ENCODE results near the gene PTPRJ.
A peak's percentile ranks its signal among the peaks of the same experiment; 100 is the strongest.

PTPRJ gene

DNA sequence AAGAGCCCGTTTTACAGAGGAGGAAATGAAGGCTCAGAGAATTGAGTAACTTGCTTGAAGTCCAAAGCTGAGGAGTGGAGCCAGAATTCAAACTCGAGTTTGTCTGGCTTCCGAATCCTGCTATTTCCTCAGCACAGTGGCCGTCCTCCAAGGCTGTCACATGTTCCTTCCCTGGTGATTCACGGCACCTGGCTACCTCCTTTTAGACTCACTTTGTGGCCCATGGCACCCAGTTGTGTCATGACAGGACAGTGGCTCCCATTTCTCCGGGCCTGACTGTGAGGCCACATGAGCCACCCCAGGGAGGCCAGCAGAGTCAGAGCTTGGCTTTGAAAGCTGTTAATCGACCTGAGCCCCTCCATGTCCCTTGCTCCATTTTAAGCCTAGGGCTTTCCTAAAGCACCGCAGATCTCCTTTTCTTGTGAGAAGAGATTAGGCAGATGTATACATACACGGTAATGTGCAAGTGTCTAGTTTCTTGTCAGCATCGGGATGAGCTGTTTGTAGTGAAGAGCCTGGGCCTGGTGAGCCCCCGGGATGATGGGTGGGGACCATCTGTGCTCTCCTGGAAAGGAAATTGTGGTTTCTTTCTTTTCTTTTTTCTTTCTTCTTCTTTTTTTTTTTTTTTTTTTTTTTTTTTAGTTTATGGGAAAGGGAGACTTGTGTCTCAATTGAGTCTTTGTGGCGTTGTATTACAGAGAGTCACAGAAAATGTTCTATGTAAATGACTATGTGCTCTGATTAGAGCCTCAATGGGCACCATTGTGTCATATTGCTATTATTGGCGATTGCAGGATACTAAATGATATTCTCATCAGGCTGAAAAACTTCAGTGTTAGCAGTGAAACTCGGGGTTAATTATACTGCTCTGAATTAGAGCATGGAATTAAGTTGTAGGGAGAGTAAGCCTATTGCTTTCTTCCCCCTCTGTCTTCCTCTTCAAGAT lies 54.8 kb downstream of the PTPRJ start:
- FAIRE-seq (no peak), DNase-seq (ENCODE audit: insufficient read length, low spot score) (no peak)

DNA sequence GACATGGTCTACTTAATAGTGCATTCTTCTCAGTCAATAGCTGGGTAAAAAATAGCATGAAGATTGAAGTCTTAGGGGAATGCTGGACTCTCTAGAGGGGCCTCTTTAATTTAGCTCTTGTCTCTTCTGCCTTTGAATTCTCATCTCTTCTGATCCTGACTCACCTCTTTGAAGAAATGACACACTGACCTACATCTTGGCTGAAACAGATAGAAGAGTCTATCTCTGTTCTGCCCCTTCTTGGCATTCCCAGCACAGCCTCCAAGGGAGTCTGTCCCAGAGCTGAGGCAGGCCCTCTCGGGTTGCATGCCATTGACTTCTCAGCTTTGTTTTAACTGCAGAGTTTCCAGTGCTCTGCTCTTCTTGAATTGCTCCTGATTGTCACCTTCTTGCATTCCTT lies 55.7 kb downstream of the PTPRJ start:
- DNase-seq (ENCODE audit: insufficient read length, low spot score) (no peak), FAIRE-seq (no peak)

DNA sequence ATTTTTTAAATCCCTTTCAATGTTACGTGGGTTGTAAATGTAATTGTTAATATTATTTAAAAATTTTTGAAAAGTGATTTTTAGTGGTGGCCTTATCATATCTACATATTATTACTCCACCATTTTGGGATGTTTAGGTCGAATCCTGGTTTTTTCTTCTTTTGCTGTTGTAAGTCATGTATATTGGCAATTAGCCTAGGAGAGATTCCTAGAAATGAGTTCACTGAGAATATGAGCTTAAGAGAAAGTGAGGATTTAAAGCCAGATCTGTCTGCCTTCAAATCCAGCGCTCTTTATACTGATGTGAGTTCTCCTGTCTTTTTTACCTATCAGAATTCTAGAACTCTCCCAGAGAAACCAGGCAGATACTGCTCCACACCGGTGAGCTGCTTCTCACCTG lies 56.1 kb downstream of the PTPRJ start:
- FAIRE-seq = no peak
- DNase-seq (ENCODE audit: insufficient read length, low spot score) = no peak

- no peak for FAIRE-seq
- no peak for DNase-seq (ENCODE audit: insufficient read length, low spot score)
Observed at GRCh38 chr11:48037709-48038468, 57.5 kb downstream of the PTPRJ start.

DNA sequence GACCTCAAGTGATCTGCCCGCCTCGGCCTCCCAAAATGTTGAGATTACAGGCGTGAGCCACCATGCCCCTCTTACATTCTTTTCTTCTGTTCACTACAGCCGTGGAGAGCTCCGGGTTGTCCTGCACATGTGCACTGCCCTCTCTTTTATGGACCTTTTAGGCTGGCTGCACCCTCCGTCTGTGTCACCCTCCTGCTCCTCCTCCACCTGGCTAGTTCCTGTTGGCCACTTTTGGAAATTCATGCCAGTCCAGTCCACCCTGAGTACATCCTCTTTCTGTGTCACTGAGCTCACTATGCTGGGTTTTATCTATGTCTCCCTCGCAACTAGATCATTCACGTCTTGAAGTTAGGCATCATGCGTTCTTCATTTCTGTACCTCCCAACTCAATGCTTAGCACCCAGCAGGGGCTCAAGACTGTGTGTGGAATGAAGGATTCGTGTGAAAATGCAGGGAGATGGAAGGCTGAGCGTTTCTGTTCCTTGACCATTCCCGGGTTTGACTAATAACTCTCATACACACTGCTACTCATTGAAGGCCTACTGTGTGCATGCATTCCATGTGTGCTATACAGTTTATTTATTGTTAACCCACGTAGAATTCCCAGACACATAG lies 60.6 kb downstream of the PTPRJ start:
- FAIRE-seq = no peak

DNA sequence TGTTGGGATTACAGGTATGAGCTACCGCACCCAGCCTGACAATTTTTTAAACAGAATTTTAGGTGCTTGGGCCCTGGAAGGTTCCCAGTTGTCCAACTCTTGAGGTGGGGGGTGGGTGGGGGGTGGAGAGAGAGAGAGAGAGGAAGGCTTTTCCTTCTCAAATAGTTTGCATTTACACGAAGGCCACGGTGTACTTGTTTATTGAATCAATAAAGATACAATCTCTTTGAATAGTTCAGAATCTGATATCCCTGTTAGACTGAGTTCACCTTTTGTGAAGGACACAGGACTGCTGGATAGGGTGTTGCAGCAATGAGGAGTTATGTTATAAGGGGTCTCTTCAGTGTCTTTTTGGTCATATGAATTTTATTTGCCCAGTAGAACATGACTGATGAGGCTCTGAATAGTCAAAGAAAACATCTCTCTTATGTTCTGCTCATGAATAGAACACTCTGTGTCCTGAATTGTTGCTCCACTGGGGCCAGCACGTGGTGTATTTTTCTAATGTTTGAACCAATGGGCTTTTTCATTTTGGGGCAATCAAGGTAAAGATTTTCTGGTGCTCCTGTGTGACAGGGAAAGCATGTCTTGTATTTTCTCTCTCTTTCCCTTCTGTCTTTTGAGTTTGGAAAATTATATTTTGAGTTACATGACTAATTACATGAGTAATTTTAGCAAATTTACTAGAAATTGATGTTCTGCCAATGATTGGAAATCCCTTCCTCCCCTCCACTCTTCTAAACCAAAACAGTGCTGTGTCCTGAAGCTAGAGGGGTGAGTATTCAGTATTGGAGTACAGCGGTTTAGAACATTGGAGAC lies 61.7 kb downstream of the PTPRJ start:
- DNase-seq (ENCODE audit: insufficient read length, low spot score) (no peak), FAIRE-seq (no peak)

More for the DNA sequence above, 60.6 kb downstream of the PTPRJ start:
- DNase-seq (ENCODE audit: insufficient read length, low spot score) = no peak

DNA sequence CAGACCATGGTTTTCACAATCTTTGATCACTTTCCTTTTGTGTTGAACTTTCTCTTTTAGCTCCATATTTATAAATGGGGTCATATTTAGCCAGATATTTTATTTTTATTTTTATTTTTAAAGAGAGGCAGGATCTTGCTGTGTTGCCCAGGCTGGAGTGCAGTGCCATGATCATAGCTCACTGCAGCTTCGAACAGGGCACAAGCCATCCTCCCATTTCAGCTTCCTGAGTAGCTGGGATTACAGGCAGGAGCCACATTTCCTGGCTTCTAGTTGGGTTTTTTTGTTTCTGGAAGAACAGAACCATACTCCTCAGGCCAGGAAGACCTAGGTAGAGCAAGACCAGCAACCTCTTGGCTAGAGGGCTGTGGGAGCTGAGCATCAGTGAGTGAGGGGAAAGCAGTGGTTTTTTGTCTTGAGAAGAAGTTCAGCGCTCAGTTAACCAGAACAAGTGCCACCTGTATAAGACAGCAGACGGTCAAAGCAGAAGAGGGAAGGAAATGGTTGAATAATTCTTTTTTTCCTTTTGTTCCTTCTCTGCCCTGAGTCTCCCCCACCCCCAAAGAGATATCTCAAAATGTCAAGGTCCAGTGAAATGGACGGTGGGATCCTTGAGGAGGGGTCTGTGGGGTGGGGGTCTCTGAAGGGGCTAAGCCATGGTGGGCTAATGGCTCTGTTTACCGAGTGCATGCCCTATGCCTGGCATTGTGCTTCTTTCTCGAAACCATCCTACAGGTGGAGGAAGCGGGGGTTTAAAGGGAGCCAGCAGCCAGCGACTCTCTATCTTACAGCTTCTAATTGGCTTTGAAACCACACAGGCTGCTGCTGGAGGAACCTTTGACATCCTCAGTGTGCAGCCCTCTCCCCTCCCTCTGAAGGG lies 63.0 kb downstream of the PTPRJ start:
- DNase-seq (ENCODE audit: insufficient read length, low spot score) (no peak), FAIRE-seq (no peak)

GRCh38 chr11:48043991-48044512 lies 63.7 kb downstream of the PTPRJ start:
- no peak for DNase-seq (ENCODE audit: insufficient read length, low spot score)
- FAIRE-seq = no peak

DNA sequence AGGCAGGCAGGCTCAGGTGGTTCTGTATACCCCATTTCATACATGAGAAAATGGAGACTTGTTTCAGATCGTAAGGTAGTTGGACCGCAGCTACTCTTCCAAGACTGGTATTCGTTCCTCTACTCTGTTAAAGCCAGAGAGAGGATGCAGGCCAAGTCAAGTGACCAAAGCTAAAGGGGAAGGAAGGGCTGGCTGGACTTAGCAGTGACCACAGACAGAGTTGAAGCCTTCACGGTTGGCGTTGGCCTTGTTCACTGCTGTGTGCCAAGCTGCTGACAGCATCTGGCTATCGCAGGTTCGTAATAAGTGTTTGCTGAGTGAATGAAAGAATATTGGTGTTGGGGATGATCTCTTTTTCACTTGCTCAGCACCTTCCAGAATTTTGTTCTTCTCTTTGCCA lies 64.2 kb downstream of the PTPRJ start:
- DNase-seq (ENCODE audit: insufficient read length, low spot score) (no peak), FAIRE-seq (no peak)

DNA sequence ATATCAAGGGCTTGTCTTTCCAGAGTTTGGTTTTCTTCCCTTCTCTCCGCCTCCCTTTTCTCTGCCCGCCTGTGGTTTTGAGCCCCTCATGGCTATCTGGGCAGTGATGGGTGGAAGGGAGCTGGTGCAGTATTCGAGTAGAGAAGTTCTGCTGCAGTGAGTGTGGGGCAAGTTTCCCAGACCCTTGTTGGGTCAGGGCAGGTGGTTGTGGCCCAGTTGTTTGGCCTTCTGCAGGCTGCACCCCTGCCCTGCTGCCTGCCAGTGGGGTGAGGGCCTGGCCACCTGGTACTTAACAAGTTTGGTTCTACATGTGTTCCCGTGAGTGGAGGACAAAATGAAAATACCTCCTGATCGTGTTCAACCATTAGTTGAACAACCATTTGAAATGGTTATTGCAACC lies 65.2 kb downstream of the PTPRJ start:
- FAIRE-seq (no peak), DNase-seq (ENCODE audit: insufficient read length, low spot score) (no peak)

DNA sequence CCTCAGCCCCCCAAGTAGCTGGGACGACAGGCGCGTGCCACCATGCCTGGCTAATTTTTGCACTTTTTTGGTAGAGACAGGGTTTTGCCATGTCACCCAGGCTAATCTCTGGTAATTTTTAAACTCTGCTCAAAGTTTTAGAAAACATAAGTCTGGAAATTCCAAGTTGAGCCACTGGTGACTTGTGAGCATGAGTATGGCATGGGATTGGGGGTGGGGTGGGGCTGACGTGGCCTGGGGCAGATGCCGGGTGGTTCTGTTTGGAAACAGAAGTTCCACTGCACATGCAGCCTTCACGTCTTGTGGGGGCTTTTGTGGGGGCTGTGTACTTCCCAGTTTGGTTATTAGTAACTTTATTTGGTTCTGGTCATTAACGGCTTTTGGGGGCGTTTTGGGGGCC lies 67.3 kb downstream of the PTPRJ start:
- DNase-seq (ENCODE audit: insufficient read length, low spot score) (no peak), FAIRE-seq (no peak)

GRCh38 chr11:48049036-48049435 lies 68.7 kb downstream of the PTPRJ start:
- DNase-seq (ENCODE audit: insufficient read length, low spot score) (no peak), FAIRE-seq (no peak)

- no peak for DNase-seq (ENCODE audit: insufficient read length, low spot score)
- no peak for FAIRE-seq
Observed at GRCh38 chr11:48050304-48050703, 69.9 kb downstream of the PTPRJ start.

GRCh38 chr11:48051217-48051830 lies 71.0 kb downstream of the PTPRJ start:
- FAIRE-seq = no peak
- DNase-seq (ENCODE audit: insufficient read length, low spot score) = no peak

GRCh38 chr11:48052183-48053044 lies 72.1 kb downstream of the PTPRJ start:
- FAIRE-seq (no peak), DNase-seq (ENCODE audit: insufficient read length, low spot score) (peak; percentile 71)

DNA sequence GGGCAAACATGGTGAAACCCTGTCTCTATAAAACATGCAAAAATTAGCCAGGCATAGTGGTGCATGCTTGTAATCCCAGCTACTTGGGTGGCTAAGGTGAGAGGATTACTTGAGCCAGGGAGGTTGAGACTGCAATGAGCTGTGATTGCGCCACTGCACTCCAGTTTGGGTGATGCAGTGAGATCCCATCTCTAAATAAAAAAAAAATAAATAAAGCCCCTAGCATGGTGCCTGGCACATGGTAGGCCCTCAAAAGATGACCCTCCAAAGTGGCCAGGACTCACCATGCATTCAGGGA lies 74.6 kb downstream of the PTPRJ start:
- DNase-seq (ENCODE audit: insufficient read length, low spot score) (no peak), FAIRE-seq (no peak)

GRCh38 chr11:48055292-48056132 lies 75.2 kb downstream of the PTPRJ start:
- FAIRE-seq = no peak

More at GRCh38 chr11:48055292-48056132, 75.2 kb downstream of the PTPRJ start:
- DNase-seq (ENCODE audit: insufficient read length, low spot score) = no peak

Data from HTR-8/SVneo (cell line).